OCI-LY3 (cell line): ENCODE data around the gene ARHGAP4.
A peak's percentile ranks its signal among the peaks of the same experiment; 100 is the strongest.

Source experiments
- H2AFZ ChIP-seq: fragments of 200-600, 300-600 bp; shearing (Covaris generic); 2 replicates; pipeline ENCODE4 v1.6.0; 2014; ENCODE audit warnings: antibody characterized with exemption, low read depth, low read length
- H3K27ac ChIP-seq: fragments of 200-600, 300-600 bp; sonication (generic); 2 replicates; pipeline ENCODE4 v1.5.1; 2014; ENCODE audit warnings: mild to moderate bottlenecking, low read length, moderate library complexity, mixed read lengths
- H3K27me3 ChIP-seq: fragments of 200-600, 300-600 bp; sonication (generic); 2 replicates; pipeline ENCODE4 v1.6.1; 2014; ENCODE audit warnings: low read depth, low read length, mixed read lengths
- H3K36me3 ChIP-seq: fragments of 200-600, 300-600 bp; sonication (generic); replicated peaks from 2 replicates; pipeline ENCODE3; 2014; ENCODE audit warnings: low read depth, low read length, mixed read lengths
- H3K4me1 ChIP-seq: fragments of 300-600, 200-600 bp; sonication (generic); 2 replicates; pipeline ENCODE4 v1.6.1; 2014; ENCODE audit warnings: low read length, mixed read lengths
- H3K4me2 ChIP-seq: fragments of 200-600, 300-600 bp; sonication (generic); 2 replicates; pipeline ENCODE4 v1.6.1; 2014; ENCODE audit warnings: low read length, mixed read lengths
- H3K4me3 ChIP-seq: fragments of 300-600, 200-600 bp; sonication (generic); 2 replicates; pipeline ENCODE4 v1.5.1; 2014; ENCODE audit warnings: antibody characterized with exemption, mild to moderate bottlenecking, low read length, moderate library complexity
- H3K79me2 ChIP-seq: fragments of 300-600, 200-600 bp; shearing (Covaris generic); 2 replicates; pipeline ENCODE4 v1.6.1; 2014; ENCODE audit warnings: mild to moderate bottlenecking, low read length, mixed read lengths
- H3K9ac ChIP-seq: fragments of 300-600, 200-600 bp; shearing (Covaris generic); 2 replicates; pipeline ENCODE4 v1.6.0; 2014; ENCODE audit warnings: mild to moderate bottlenecking, low read length, moderate library complexity
- H3K9me3 ChIP-seq: fragments of 200-600, 300-600 bp; shearing (Covaris generic); 2 replicates; pipeline ENCODE4 v1.6.1; 2014; ENCODE audit warnings: low read length, mixed read lengths; ENCODE audit not compliant: insufficient read depth
- H4K20me1 ChIP-seq: fragments of 200-600, 300-600 bp; sonication (generic); 2 replicates; pipeline ENCODE4 v1.6.1; 2016; ENCODE audit warnings: low read length, mixed read lengths; ENCODE audit not compliant: insufficient read depth
- EZH2phosphoT487 ChIP-seq: fragments of 200-600 bp; shearing (Covaris generic); IDR thresholded peaks from 2 replicates; pipeline ENCODE4 v1.6.1; 2018; ENCODE audit warnings: antibody characterized with exemption, mixed run types, low read depth
- TF ChIP-seq, protein P1 (sequence below): fragments of 200-600, 300-600 bp; sonication (generic); IDR thresholded peaks from 2 replicates; pipeline ENCODE4 v1.5.1; 2014; ENCODE audit warnings: antibody characterized with exemption, low read length, low read depth

ARHGAP4 gene

DNA sequence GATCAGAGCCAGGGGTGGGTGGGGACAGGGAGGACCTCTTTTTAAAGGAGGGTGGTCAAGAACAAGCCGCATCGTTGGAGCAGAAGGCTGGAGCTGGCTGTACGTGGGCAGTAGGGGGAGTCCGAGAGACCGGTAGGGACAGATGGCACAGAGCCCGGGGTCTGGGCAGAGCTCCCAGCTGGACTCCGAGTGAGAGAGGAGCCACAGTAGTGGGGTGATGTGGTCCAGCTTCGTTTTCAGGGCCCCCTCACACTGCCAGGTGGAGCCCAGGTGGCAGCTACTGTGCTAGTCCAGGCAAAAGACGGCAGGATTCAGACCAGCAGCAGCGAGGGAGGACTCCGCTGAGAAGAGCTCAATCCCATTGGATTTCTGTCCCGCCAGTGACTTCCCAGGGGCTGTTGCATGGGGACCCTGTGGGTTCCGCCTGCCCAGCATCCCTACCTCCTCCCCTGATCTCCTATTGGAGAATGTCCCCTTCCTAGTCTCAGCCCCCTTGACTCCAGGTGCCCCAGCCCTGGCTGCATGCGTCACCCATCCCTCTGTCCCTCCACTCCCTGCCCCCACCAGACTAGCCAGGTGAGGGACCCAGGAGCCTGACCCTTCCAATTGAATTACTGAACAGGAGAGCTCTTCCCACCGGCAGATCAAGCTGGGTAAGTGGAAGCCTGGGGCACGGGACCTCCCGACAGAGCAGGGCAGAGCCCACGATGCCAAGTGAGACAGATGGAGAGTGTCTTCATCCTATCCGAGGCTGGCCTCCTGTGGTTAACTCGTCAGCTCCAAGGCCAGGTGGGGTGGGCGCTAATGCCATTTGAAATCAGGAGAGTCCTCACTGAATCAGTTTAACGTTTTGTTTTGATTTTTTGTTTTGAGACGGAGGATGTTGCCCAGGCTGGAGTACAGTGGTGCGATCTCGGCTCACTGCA is 2.9 kb downstream of the ARHGAP4 start:
- Histone ChIP-seq H4K20me1 (peaks cover 31% of the 10 kb centered on the region), H3K36me3 (peaks cover 44% of the 10 kb centered on the region), H3K4me2 (peak overlapping the region; percentile 100), H3K4me1 (peaks cover 23% of the 10 kb centered on the region), H3K9me3 (no peaks in the 10 kb centered on the region), H3K27me3 (no peaks in the 10 kb centered on the region), H2AFZ (no peak overlapping the region), H3K4me3 (no peak overlapping the region), H3K79me2 (peaks cover 69% of the 10 kb centered on the region), H3K27ac (no peak overlapping the region), H3K9ac (no peak overlapping the region)
- TF ChIP-seq EZH2phosphoT487, result no peak
- TF ChIP-seq, protein P1, sequence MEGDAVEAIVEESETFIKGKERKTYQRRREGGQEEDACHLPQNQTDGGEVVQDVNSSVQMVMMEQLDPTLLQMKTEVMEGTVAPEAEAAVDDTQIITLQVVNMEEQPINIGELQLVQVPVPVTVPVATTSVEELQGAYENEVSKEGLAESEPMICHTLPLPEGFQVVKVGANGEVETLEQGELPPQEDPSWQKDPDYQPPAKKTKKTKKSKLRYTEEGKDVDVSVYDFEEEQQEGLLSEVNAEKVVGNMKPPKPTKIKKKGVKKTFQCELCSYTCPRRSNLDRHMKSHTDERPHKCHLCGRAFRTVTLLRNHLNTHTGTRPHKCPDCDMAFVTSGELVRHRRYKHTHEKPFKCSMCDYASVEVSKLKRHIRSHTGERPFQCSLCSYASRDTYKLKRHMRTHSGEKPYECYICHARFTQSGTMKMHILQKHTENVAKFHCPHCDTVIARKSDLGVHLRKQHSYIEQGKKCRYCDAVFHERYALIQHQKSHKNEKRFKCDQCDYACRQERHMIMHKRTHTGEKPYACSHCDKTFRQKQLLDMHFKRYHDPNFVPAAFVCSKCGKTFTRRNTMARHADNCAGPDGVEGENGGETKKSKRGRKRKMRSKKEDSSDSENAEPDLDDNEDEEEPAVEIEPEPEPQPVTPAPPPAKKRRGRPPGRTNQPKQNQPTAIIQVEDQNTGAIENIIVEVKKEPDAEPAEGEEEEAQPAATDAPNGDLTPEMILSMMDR, result peak; percentile 19; the same call in 1 of the 2 replicates

DNA sequence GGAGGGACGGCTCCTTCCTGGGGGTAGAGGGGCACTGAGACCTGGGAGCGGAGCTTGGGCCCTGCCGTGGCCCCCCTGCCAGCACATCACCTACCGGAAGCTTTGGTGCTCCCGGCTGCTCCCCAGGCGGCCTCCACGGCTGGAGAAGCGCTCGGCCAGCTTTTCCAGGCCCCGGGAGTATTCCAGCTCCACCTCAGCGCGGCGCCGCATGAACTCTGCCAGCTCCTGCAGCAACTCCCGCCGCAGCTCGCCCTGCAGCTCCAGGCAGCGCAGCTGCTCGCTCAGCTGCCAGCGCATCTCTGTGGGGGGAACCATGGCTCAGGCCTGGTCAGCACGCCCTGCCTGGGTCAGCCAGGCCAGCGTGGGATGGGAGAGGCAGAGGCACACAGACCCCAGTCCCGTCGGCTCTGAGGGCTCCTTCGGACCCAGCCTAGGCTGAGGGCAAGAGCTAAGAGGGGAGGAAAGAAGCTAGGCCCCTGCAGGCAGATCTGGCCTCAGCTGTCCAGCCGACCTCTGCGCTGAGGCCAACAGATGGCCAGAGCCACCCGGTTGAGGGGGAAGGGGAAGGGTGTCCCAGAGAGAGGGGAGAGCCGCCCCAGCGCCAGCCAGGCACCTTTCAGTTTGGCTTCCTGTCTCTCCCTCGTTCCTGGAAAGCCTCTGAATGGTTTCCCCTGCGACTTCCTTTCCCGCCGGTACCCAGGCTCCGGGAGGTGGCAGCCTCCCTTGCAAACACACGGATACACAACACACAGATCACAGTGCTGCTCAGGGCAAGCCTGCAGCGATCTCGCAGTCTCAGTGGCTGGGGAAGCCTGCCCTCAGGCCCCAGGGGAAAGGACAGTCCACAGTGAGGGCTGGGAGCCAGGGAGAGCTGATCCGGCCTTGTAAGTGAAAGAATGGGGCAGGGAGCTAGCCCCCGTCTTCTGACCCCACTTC is 4.3 kb downstream of the ARHGAP4 start:
- Histone ChIP-seq H4K20me1 (peaks cover 31% of the 10 kb centered on the region), H3K9me3 (no peaks in the 10 kb centered on the region), H3K4me1 (peaks cover 23% of the 10 kb centered on the region), H3K27ac (no peak overlapping the region), H3K4me2 (no peak overlapping the region), H3K36me3 (peaks cover 47% of the 10 kb centered on the region), H3K9ac (no peak overlapping the region), H2AFZ (no peak overlapping the region), H3K27me3 (no peaks in the 10 kb centered on the region), H3K79me2 (peaks cover 62% of the 10 kb centered on the region), H3K4me3 (no peak overlapping the region)
- no peak for TF ChIP-seq EZH2phosphoT487
- TF ChIP-seq, protein P1, result no peak

DNA sequence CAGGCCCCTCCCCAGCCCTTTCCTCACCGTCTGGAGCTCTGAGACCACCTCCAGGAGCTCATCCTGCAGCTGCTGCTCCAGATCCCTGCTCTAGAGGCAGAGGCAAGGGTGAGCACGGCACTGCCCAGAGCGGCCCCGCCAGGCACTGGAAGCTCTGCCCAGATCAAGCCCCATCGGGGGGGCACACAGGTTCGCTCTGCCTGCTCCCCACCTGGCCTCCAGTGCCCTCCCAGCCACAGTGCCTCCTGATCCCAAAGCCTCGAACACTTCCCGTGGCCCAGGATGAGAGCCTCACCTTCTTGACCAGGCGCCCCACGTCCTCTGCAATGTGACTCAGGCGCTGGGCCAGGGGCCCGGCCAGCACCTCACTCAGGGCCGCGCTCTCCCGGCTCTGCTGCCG is 5.0 kb downstream of the ARHGAP4 start:
- Histone ChIP-seq H3K27ac (no peak overlapping the region), H3K79me2 (peaks cover 61% of the 10 kb centered on the region), H3K9ac (no peak overlapping the region), H4K20me1 (peaks cover 31% of the 10 kb centered on the region), H2AFZ (no peak overlapping the region), H3K27me3 (no peaks in the 10 kb centered on the region), H3K9me3 (no peaks in the 10 kb centered on the region), H3K4me2 (no peak overlapping the region), H3K4me1 (peaks cover 20% of the 10 kb centered on the region), H3K36me3 (peaks cover 51% of the 10 kb centered on the region), H3K4me3 (no peak overlapping the region)
- TF ChIP-seq EZH2phosphoT487, result no peak
- TF ChIP-seq, protein P1, result no peak

DNA sequence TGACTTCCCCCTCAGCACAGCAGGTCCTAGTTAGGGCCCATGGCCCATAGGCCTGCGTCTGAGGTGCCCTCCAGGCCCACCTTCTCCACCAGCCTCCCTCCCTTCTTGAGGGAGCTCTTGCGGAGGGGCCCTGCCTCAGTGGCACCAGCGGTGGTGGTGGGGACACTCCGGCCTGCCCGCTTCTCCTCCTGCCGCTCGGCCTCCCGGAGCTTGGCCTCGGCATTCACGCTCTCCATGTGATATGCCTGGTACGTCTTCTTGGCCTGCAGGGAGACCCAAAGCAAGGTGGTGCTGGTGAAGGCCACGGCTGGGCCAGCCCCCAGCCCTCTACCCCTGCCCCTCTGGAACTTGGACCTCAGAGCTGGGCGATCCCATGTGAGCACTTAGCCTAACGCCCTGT is 5.5 kb downstream of the ARHGAP4 start:
- Histone ChIP-seq H3K4me1 (peaks cover 20% of the 10 kb centered on the region), H2AFZ (no peak overlapping the region), H3K9ac (no peak overlapping the region), H3K4me3 (no peak overlapping the region), H3K4me2 (no peak overlapping the region), H3K9me3 (no peaks in the 10 kb centered on the region), H4K20me1 (peaks cover 31% of the 10 kb centered on the region), H3K27me3 (no peaks in the 10 kb centered on the region), H3K79me2 (peaks cover 56% of the 10 kb centered on the region), H3K27ac (no peak overlapping the region), H3K36me3 (peaks cover 52% of the 10 kb centered on the region)
- TF ChIP-seq EZH2phosphoT487, result no peak
- TF ChIP-seq, protein P1, result no peak
